Right lobe of liver (tissue), 6 donors: ENCODE data around the gene MSS51. TPM values are rescaled to one million over a fixed set of nuclear protein-coding genes. Genes with fewer than 3 reads are reported as not detected.

Experiments
- ATAC-seq, 4 donors: fragments of 200-7000 bp; cut with Tn5 transposase; one replicate each; pipeline ENCODE4 v1.9.1; 2020; ENCODE audit warnings: mild to moderate bottlenecking in 4 of 4, moderate library complexity in 4 of 4
- DNase-seq, 3 donors: peaks; one replicate each; pipeline ENCODE4 v3.0.0-alpha.2; 2020
- H3K27ac ChIP-seq, 3 donors: fragments of 200-600 bp; one replicate each; pipeline ENCODE4 v1.8.0; 2022
- H3K27me3 ChIP-seq, 2 donors: fragments of 200-600 bp; one replicate each; pipeline ENCODE4 v1.8.0; 2022
- H3K36me3 ChIP-seq, 4 donors: fragments of 200-600 bp; sonication (generic) in 1 of 4; one replicate each; pipeline versions ENCODE4 v1.5.1 to v1.8.0; 2017 to 2022; ENCODE audit warnings: control low read depth in 1 of 4
- H3K4me1 ChIP-seq, 4 donors: fragments of 200-600 bp; sonication (generic) in 1 of 4; one replicate each; pipeline versions ENCODE4 v1.5.1 to v1.8.0; 2017 to 2022; ENCODE audit warnings: control low read depth in 1 of 4
- H3K4me3 ChIP-seq, 3 donors: fragments of 200-600 bp; one replicate each; pipeline ENCODE4 v1.8.0; 2022
- H3K9me3 ChIP-seq, 4 donors: fragments of 200-600 bp; sonication (generic) in 1 of 4; one replicate each; pipeline versions ENCODE4 v1.5.1 to v1.8.0; 2017 to 2022; ENCODE audit warnings: control low read depth in 1 of 4
- POLR2A ChIP-seq: fragments of 450-650 bp; IDR thresholded peaks from one replicate; pipeline ENCODE4 v1.6.1; 2017; ENCODE audit warnings: antibody characterized with exemption, mild to moderate bottlenecking
- WGBS: methylation state at CpG from one replicate; pipeline ENCODE4 v1.1.6; 2018; ENCODE audit warnings: low coverage, low lambda C conversion rate; ENCODE audit not compliant: insufficient coverage; ENCODE audit errors: missing lambda C conversion rate; 5-methylcytosine and 5-hydroxymethylcytosine counted together
- intact Hi-C, 2 donors: fragments of 100-400 bp; cut with DNase I; formaldehyde crosslinking; loops; one replicate each; pipeline versions ENCODE4 v1.11.2 to v1.14.1; 2022
- total RNA-seq, 6 experiments: library from RNA; depleted of rRNA in 2 of 6; stranded (reverse); fragments of >200 nt in 2 of 6; fragmentation: NEBNext Ultra II Directional in 3 of 6; extraction: Animal tissue kit (Norgen Biotek cat#: 25700) in 3 of 6; gene quantifications; one replicate each; pipeline versions ENCODE4 v1.1.0 to v1.2.4, GENCODE V29; 2016 to 2023
- TF ChIP-seq, protein P1 (sequence below), 4 donors: fragments of 200-600 bp in 3 of 4; fragments of 450-650 bp in 1 of 4; IDR thresholded peaks; one replicate each; pipeline versions ENCODE4 v1.5.1 to v1.8.0; 2016 to 2022; ENCODE audit warnings: antibody characterized with exemption in 4 of 4, mild to moderate bottlenecking in 2 of 4
- donor health status: DM: no; HTN: yes; CAD: no.
- donor health status: DM: no; HTN: no; CAD: no.
- donor health status: DM: no; HTN: no; CAD: no.
- donor health status: DM: no; HTN: yes; CAD: no.
- donor health status: DM: no; HTN: yes; CAD: no.

MSS51 gene
- total RNA-seq, 6 experiments from 2014 or later: 0.19 to 0.73 (median 0.62) TPM

DNA sequence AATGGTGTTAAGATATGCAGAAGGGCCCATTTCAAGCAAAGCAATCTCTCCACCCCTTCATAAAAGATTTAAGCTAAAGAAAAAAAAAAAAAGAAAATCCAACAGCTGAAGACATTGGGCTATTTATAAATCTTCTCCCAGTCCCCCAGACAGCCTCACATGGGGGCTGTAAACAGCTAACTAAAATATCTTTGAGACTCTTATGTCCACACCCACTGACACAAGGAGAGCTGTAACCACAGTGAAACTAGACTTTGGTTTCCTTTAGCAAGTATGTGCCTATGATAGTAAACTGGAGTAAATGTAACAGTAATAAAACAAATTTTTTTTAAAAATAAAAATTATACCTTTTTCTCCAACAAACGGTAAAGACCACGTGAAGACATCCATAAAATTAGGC lies 33.8 kb upstream of the MSS51 start:
- Histone ChIP-seq H3K27me3 (no peaks in the 10 kb centered on the region), H3K36me3 (peaks cover 0 to 25% (median 1%) of the 10 kb centered on the region in 4 donors), H3K4me1 (no peaks in the 10 kb centered on the region), H3K9me3 (no peaks in the 10 kb centered on the region), H3K4me3 (no peak overlapping the region), H3K27ac (no peak overlapping the region)
- TF ChIP-seq, protein P1, sequence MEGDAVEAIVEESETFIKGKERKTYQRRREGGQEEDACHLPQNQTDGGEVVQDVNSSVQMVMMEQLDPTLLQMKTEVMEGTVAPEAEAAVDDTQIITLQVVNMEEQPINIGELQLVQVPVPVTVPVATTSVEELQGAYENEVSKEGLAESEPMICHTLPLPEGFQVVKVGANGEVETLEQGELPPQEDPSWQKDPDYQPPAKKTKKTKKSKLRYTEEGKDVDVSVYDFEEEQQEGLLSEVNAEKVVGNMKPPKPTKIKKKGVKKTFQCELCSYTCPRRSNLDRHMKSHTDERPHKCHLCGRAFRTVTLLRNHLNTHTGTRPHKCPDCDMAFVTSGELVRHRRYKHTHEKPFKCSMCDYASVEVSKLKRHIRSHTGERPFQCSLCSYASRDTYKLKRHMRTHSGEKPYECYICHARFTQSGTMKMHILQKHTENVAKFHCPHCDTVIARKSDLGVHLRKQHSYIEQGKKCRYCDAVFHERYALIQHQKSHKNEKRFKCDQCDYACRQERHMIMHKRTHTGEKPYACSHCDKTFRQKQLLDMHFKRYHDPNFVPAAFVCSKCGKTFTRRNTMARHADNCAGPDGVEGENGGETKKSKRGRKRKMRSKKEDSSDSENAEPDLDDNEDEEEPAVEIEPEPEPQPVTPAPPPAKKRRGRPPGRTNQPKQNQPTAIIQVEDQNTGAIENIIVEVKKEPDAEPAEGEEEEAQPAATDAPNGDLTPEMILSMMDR (IDR thresholded peaks at IDR 0.05): no peak
- TF ChIP-seq POLR2A: no peak
- 73% methylated on average over 2 of the region's 2 CpGs for WGBS
- DNase-seq (no peak), ATAC-seq (no peak)
- intact Hi-C loops: no loop called here

DNA sequence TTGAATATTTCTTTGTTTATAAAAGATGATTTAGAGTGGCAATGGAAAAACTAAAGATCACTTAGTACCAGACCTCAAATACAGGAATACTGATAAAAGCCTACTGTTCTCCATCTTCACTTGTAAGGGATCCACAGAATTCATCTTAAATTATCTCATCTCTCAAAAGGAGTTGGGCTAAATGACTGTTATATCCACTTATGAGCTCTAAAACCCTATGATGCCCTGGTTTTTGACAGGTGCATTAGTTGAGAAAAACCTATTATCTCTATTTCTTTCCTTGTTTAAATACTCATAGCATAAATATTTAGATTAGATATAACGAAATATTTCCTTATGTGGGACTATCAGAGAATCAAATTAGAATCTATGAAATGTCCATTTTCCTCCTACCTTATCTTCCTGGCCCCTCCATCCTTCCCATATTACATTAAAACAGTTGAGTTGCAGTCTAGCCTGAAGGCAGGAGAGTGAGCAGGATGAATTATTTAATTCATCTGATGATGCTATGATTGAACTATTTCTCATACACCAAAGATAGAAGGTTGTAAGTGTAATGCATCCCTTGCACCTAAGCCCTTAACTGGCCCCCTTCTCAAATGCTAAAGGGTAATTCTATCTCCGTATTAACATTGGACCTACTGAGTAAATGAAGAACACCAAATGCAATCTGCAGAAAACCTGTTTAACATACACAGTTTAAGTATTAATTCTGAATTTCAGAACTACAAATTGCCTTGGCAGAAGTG lies 32.8 kb upstream of the MSS51 start:
- H3K36me3 ChIP-seq: peaks cover 0 to 22% (median 1%) of the 10 kb centered on the region in 4 donors
- no peaks in the 10 kb centered on the region for H3K4me1 ChIP-seq
- intact Hi-C loops: no loop called here
- DNase-seq (no peak), ATAC-seq (no peak)
- TF ChIP-seq, protein P1 (IDR thresholded peaks at IDR 0.05): no peak
- TF ChIP-seq POLR2A: no peak
- no peak overlapping the region for H3K27ac ChIP-seq
- no peaks in the 10 kb centered on the region for H3K9me3 ChIP-seq
- H3K27me3 ChIP-seq: no peaks in the 10 kb centered on the region
- WGBS: 97% methylated on average over 2 of the region's 2 CpGs
- no peak overlapping the region for H3K4me3 ChIP-seq

DNA sequence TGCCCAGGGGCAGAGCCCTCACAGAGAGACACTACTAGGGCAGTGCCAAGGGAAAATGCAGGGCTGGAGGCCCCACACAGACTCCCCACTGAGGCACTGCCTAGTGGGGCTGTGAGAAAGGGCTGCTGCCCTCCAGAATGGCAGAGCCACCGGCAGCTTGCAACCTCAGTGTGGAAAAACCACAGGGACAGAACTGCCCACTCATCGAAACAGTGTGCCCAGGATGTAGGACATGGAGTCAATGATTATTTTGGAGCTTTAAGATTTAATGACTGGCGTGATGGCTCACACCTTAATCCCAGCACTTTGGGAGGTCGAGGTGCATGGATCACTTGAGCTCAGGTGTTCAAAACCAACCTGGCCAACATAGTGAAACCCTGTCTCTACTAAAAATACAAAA lies 27.5 kb upstream of the MSS51 start:
- H3K36me3 ChIP-seq: no peaks in the 10 kb centered on the region
- H3K4me3 ChIP-seq: no peak overlapping the region
- intact Hi-C loops: no loop called here
- no peak for DNase-seq
- no peak for ATAC-seq
- H3K27ac ChIP-seq: no peak overlapping the region
- WGBS: no CpG with 5 or more reads among the region's 4 CpGs
- H3K27me3 ChIP-seq: no peaks in the 10 kb centered on the region
- TF ChIP-seq, protein P1 (IDR thresholded peaks at IDR 0.05): no peak
- TF ChIP-seq POLR2A: no peak
- no peaks in the 10 kb centered on the region for H3K9me3 ChIP-seq
- no peaks in the 10 kb centered on the region for H3K4me1 ChIP-seq

DNA sequence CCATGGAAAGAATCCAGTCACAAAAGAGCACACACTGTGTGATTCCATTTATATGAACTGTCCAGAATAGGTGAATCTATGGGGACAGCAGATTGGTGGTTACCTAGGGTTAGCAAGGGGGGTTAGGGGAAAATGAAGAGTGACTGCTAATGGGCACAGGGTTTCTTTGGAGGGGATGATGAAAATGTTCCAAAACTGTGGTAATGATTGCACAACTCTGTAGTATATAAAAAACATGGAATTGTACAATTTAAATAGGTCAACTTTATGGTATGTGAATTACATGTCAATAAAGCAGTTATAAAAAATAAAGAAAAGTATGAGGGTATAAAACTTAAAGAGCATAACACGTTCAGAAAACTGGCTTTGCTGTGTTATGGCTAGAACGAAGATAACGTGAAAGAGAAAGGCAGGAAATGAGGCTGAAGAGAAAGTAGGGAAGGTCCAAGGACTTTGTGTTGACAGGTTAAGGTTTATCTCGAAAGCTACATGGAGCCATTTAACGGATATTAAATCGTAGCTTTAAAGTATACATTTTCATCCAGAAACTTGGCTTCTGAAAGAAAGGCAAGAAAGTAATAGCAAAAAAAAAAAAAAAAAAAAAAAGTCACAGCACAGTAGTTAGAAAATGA lies 26.4 kb upstream of the MSS51 start:
- Histone ChIP-seq H3K9me3 (no peaks in the 10 kb centered on the region), H3K36me3 (no peaks in the 10 kb centered on the region), H3K4me3 (no peak overlapping the region), H3K4me1 (no peaks in the 10 kb centered on the region), H3K27me3 (no peaks in the 10 kb centered on the region), H3K27ac (no peak overlapping the region)
- intact Hi-C loops: no loop called here
- no peak for DNase-seq
- WGBS: 65% methylated on average over 6 of the region's 6 CpGs
- no peak for TF ChIP-seq POLR2A
- TF ChIP-seq, protein P1 (IDR thresholded peaks at IDR 0.05): no peak
- ATAC-seq: no peak
